ENCODE data around the gene SEMA6A. TPM values are rescaled to one million over a fixed set of nuclear protein-coding genes. Genes with fewer than 3 reads are reported as not detected.
"Not testable (repeated sequence)": the region's sequence is repeated elsewhere in the genome, so short reads cannot be mapped to it uniquely, and the experiment has no call there.

Gene SEMA6A
- total RNA-seq, 2 experiments from 2014 or later, result not detected

DNA sequence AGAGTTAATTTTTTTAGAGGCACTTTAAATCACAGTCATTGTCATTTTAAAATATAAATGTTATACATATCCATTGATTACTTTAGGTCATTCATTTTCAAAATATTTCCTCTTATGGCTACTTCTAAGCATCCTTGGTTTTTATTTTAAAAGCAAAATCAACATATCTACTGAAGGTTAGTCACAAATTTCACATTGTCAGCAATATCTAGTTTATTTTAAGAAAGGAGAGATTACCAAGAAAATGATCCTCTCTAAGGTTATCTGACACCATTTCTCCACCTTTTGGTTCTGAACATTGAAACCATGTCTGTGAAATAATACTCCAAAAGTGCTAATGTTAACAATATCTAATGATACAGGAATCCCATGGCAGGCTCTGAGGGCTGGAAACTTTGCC lies 24.5 kb downstream of the SEMA6A start:
- Histone ChIP-seq H3K36me3 (ENCODE audit: insufficient read depth, low read length) (no peaks in the 10 kb centered on the region), H3K9me2 (ENCODE audit: insufficient read depth, low read length) (no peaks in the 10 kb centered on the region), H3K4me2 (ENCODE audit: low read length) (no peak overlapping the region), H4K20me1 (ENCODE audit: insufficient read depth, low read length) (no peaks in the 10 kb centered on the region), H3K79me2 (ENCODE audit: insufficient read depth, low read depth, low read length) (no peaks in the 10 kb centered on the region), H3K4me3 (ENCODE audit: low read depth, low read length, poor library complexity, severe bottlenecking) (no peak overlapping the region), H2AFZ (ENCODE audit: low read length) (no peak overlapping the region), H3K27ac (ENCODE audit: low read depth, low read length, poor library complexity, severe bottlenecking) (no peak overlapping the region), H3K4me1 (ENCODE audit: insufficient read depth, low read length, poor library complexity, severe bottlenecking) (no peaks in the 10 kb centered on the region), H3K9me3 (ENCODE audit: low read length) (no peaks in the 10 kb centered on the region)
- BruUV-seq (replicated peaks), result no TSS peak
- CTCF ChIA-PET (ENCODE audit: unreplicated experiment), result no interaction called here
- TF ChIP-seq CTCF (conservative IDR thresholded peaks at IDR 0.05; ENCODE audit: low read length) (no peak), EZH2phosphoT487 (IDR thresholded peaks at IDR 0.05; ENCODE audit: borderline replicate concordance, low read depth, low read length) (no peak)
- no peak for DNase-seq (ENCODE audit: low spot score)
- intact Hi-C loops (cut with micrococcal nuclease; ENCODE audit: unreplicated experiment), result no loop called here
- POLR2A ChIA-PET, result no interaction called here

- no peak overlapping the region for H2AFZ ChIP-seq (ENCODE audit: low read length)
- H3K27ac ChIP-seq (ENCODE audit: low read depth, low read length, poor library complexity, severe bottlenecking), result no peak overlapping the region
- BruUV-seq (replicated peaks), result no TSS peak
- POLR2A ChIA-PET, result no interaction called here
- TF ChIP-seq EZH2phosphoT487 (IDR thresholded peaks at IDR 0.05; ENCODE audit: borderline replicate concordance, low read depth, low read length) (no peak), CTCF (conservative IDR thresholded peaks at IDR 0.05; ENCODE audit: low read length) (no peak)
- DNase-seq (ENCODE audit: low spot score), result no peak
- no peaks in the 10 kb centered on the region for H3K9me2 ChIP-seq (ENCODE audit: insufficient read depth, low read length)
- H3K4me2 ChIP-seq (ENCODE audit: low read length), result no peak overlapping the region
- intact Hi-C loops (cut with micrococcal nuclease; ENCODE audit: unreplicated experiment), result no loop called here
- H3K4me1 ChIP-seq (ENCODE audit: insufficient read depth, low read length, poor library complexity, severe bottlenecking), result no peaks in the 10 kb centered on the region
- H4K20me1 ChIP-seq (ENCODE audit: insufficient read depth, low read length), result no peaks in the 10 kb centered on the region
- H3K79me2 ChIP-seq (ENCODE audit: insufficient read depth, low read depth, low read length), result no peaks in the 10 kb centered on the region
- H3K4me3 ChIP-seq (ENCODE audit: low read depth, low read length, poor library complexity, severe bottlenecking), result no peak overlapping the region
- CTCF ChIA-PET (ENCODE audit: unreplicated experiment), result no interaction called here
- H3K9me3 ChIP-seq (ENCODE audit: low read length), result no peaks in the 10 kb centered on the region
- no peaks in the 10 kb centered on the region for H3K36me3 ChIP-seq (ENCODE audit: insufficient read depth, low read length)
Measured at GRCh38 chr5:116546743-116547124, 27.9 kb downstream of the SEMA6A start.

- Histone ChIP-seq H4K20me1 (ENCODE audit: insufficient read depth, low read length) (no peaks in the 10 kb centered on the region), H3K4me3 (ENCODE audit: low read depth, low read length, poor library complexity, severe bottlenecking) (no peak overlapping the region), H3K27ac (ENCODE audit: low read depth, low read length, poor library complexity, severe bottlenecking) (no peak overlapping the region), H3K9me2 (ENCODE audit: insufficient read depth, low read length) (no peaks in the 10 kb centered on the region), H2AFZ (ENCODE audit: low read length) (no peak overlapping the region), H3K9me3 (ENCODE audit: low read length) (no peaks in the 10 kb centered on the region), H3K4me2 (ENCODE audit: low read length) (no peak overlapping the region), H3K36me3 (ENCODE audit: insufficient read depth, low read length) (no peaks in the 10 kb centered on the region), H3K79me2 (ENCODE audit: insufficient read depth, low read depth, low read length) (no peaks in the 10 kb centered on the region), H3K4me1 (ENCODE audit: insufficient read depth, low read length, poor library complexity, severe bottlenecking) (no peaks in the 10 kb centered on the region)
- BruUV-seq (replicated peaks), result no TSS peak
- POLR2A ChIA-PET, result no interaction called here
- CTCF ChIA-PET (ENCODE audit: unreplicated experiment), result no interaction called here
- no peak for DNase-seq (ENCODE audit: low spot score)
- no peak for TF ChIP-seq CTCF (conservative IDR thresholded peaks at IDR 0.05; ENCODE audit: low read length)
- TF ChIP-seq EZH2phosphoT487 (IDR thresholded peaks at IDR 0.05; ENCODE audit: borderline replicate concordance, low read depth, low read length), result no peak
- intact Hi-C loops (cut with micrococcal nuclease; ENCODE audit: unreplicated experiment), result no loop called here
Measured at GRCh38 chr5:116546033-116546742, 28.4 kb downstream of the SEMA6A start.

DNA sequence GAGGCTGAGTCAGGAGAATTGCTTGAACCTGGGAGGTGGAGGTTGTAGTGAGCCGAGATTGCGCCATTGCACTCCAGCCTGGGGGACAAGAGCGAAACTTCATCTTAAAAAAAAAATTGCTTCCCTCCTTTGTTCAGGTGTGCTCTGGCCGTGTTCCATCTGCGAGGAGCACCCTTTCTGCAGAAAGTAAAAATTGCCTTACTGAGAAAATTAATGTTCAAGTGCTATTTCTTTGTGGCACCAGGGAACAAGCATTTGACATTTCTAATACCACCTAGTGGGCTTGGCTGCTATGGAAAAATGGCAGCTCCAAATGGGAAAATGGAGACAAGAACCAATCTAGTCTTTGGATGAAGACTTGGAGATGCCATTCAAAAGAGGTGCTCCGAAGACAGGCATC lies 29.2 kb downstream of the SEMA6A start:
- H3K9me2 ChIP-seq (ENCODE audit: insufficient read depth, low read length); H2AFZ ChIP-seq (ENCODE audit: low read length); H3K4me3 ChIP-seq (ENCODE audit: low read depth, low read length, poor library complexity, severe bottlenecking); H4K20me1 ChIP-seq (ENCODE audit: insufficient read depth, low read length); H3K27ac ChIP-seq (ENCODE audit: low read depth, low read length, poor library complexity, severe bottlenecking); H3K4me2 ChIP-seq (ENCODE audit: low read length); H3K4me1 ChIP-seq (ENCODE audit: insufficient read depth, low read length, poor library complexity, severe bottlenecking); H3K9me3 ChIP-seq (ENCODE audit: low read length); H3K79me2 ChIP-seq (ENCODE audit: insufficient read depth, low read depth, low read length); POLR2A ChIA-PET; CTCF ChIA-PET (ENCODE audit: unreplicated experiment); H3K36me3 ChIP-seq (ENCODE audit: insufficient read depth, low read length); intact Hi-C loops (cut with micrococcal nuclease; ENCODE audit: unreplicated experiment); DNase-seq (ENCODE audit: low spot score); BruUV-seq (replicated peaks): not testable (repeated sequence)
